GM12875 (cell line): ENCODE results near the gene MAPK14.

ENCODE experiments used
- H3K4me3 ChIP-seq: one replicate; pipeline ENCODE4 v1.5.1; 2011; ENCODE audit warnings: low read depth, low read length, control low read depth
- TF ChIP-seq, protein P1 (sequence below): IDR thresholded peaks from 2 replicates; pipeline ENCODE4 v1.5.1; 2011; ENCODE audit warnings: low read depth, mild to moderate bottlenecking, control low read depth, inconsistent platforms, low read length, moderate library complexity, borderline replicate concordance; ENCODE audit not compliant: insufficient read depth

MAPK14 gene

GRCh38 chr6:36050947-36051710 lies 23.5 kb downstream of the MAPK14 start:
- no peak overlapping the region for H3K4me3 ChIP-seq
- TF ChIP-seq, protein P1, sequence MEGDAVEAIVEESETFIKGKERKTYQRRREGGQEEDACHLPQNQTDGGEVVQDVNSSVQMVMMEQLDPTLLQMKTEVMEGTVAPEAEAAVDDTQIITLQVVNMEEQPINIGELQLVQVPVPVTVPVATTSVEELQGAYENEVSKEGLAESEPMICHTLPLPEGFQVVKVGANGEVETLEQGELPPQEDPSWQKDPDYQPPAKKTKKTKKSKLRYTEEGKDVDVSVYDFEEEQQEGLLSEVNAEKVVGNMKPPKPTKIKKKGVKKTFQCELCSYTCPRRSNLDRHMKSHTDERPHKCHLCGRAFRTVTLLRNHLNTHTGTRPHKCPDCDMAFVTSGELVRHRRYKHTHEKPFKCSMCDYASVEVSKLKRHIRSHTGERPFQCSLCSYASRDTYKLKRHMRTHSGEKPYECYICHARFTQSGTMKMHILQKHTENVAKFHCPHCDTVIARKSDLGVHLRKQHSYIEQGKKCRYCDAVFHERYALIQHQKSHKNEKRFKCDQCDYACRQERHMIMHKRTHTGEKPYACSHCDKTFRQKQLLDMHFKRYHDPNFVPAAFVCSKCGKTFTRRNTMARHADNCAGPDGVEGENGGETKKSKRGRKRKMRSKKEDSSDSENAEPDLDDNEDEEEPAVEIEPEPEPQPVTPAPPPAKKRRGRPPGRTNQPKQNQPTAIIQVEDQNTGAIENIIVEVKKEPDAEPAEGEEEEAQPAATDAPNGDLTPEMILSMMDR, result no peak

GRCh38 chr6:36052097-36052496 lies 24.5 kb downstream of the MAPK14 start:
- TF ChIP-seq, protein P1, result no peak

DNA sequence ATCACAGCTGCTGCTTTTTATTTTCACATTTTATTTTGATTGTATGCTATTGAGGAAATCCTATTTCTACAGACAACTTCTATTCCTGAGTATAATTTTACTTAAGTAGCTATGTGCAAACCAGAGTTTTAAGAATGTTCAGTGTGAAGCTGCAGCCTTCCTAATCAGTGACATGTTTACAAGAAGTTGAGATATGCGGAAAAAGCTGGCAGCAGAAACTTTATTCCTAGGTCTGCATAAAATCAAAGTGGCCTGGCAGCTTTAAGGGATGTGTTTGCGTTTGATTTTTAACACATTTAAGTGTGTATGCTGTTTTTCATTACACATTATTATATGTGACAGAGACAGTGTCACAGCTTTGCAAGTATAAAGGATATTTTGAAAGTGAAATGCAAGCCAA lies 26.3 kb downstream of the MAPK14 start:
- no peak overlapping the region for H3K4me3 ChIP-seq
- TF ChIP-seq, protein P1, result no peak

More at GRCh38 chr6:36052097-36052496, 24.5 kb downstream of the MAPK14 start:
- H3K4me3 ChIP-seq, result no peak overlapping the region

DNA sequence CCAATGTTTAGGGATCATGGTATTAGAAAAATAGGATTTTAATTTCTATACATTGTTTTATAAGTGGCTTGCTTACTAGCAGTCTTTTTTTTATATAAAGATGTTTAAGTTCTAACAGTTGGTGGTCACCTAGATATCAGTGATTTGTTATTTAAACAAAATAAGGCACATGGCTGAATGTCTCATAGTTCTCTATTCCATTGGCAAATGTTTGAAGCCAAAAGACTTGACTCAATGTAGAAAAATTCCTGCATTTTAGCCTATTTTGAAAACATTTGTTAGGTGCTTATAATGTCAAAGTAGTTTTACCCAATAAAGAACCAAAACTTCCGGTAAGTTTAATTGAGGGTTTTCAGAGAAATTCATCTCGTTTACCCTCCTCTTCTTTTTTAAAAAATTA lies 26.8 kb downstream of the MAPK14 start:
- no peak overlapping the region for H3K4me3 ChIP-seq

GRCh38 chr6:36054956-36055355 lies 27.3 kb downstream of the MAPK14 start:
- no peak overlapping the region for H3K4me3 ChIP-seq
- TF ChIP-seq, protein P1, result no peak

More for the DNA sequence above, 26.8 kb downstream of the MAPK14 start:
- TF ChIP-seq, protein P1, result no peak

GRCh38 chr6:36056178-36056577 lies 28.6 kb downstream of the MAPK14 start:
- no peak overlapping the region for H3K4me3 ChIP-seq
- TF ChIP-seq, protein P1, result no peak

GRCh38 chr6:36061236-36061635 lies 33.6 kb downstream of the MAPK14 start:
- H3K4me3 ChIP-seq, result no peak overlapping the region
- TF ChIP-seq, protein P1, result no peak
